Central memory CD4-positive, alpha-beta T cell (primary cell): ENCODE data around the gene PRKAG2.

ENCODE experiments used
- DNase-seq: peaks from one replicate; pipeline ENCODE4 v3.0.0; 2022

Gene PRKAG2

DNA sequence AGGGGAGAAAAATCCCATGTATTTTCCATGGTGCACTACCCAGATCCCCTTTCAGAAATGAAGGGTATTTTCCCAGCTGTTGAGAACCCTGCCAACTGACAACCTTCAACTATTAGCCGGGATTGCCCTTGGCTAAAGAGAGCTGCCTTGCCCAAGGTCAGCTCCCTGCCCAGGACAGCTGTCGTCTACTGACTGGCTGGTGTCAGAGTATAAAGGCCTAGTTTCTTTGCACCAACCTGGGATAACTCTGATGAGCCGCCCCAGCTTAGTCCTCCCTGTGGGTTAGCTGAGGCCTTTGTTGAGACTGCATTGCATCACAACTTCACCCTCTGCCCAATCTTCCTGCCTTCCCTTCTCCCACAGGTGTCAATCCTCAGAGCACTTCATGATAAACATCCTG lies 210.0 kb downstream of the PRKAG2 start:
- DNase-seq: no peak

GRCh38 chr7:151665368-151665767 lies 211.5 kb downstream of the PRKAG2 start:
- DNase-seq: no peak

GRCh38 chr7:151664268-151664667 lies 212.6 kb downstream of the PRKAG2 start:
- no peak for DNase-seq

DNA sequence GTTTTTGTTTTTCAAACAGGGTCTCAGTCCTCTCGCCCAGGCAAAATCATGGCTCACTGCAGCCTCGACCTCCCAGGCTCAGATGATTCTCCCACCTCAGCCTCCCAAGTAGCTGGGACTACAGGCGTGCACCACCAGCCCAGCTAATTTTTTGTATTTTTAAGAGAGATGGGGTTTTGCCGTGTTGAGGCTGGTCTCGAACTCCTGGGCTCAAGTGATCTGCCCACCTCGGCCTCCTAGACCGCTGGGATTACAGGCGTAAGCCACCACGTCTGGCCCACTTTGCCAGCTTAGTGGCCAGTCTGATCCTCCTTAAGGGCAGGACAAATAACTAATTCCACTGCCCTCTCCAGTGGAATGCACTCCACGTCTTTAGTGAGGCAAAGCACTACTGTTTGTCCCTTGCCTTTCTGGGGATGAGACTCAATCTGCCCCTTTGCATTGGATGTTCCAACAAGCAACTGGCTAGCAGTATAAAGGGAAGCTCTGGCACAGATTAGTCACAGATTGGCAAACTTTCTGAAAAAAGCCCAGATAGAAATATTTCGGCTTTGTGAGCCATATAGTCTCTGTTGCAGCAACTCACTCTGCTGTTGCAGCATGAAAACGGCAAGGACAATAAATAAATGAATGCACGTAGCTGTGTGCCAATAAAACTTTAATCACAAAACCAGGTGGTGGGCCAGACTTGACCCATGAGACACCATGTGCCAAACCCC lies 213.4 kb downstream of the PRKAG2 start:
- DNase-seq: no peak

DNA sequence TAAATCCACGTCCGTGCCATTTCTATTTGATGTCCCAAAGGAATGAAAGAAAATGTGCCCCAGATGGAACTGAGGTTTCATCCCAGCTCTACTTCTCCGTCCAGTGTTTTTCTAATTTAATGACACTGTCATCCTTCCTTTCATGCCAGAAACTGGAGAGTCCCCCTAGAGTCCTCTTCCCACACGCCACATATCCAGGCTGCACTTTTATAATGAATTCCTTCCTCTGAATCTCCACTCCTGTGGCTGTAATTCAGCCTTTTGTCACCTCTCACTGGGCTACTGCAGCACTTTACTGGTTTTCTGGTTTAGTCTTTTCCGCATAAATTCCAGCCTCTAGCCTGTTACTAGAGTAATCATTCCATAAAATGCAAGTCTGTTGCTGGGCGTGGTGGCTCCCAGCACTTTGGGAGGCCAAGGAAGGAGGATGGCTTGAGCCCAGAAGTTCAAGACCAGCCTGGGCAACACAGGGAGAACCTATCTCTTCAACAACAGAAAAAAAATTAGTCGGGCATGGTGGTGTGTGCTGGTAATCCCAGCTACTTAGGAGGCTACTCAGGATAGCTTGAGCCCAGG lies 214.6 kb downstream of the PRKAG2 start:
- no peak for DNase-seq

GRCh38 chr7:151661587-151661986 lies 215.3 kb downstream of the PRKAG2 start:
- DNase-seq: no peak

- DNase-seq: no peak
Observed at GRCh38 chr7:151660141-151660540, 216.8 kb downstream of the PRKAG2 start.

DNA sequence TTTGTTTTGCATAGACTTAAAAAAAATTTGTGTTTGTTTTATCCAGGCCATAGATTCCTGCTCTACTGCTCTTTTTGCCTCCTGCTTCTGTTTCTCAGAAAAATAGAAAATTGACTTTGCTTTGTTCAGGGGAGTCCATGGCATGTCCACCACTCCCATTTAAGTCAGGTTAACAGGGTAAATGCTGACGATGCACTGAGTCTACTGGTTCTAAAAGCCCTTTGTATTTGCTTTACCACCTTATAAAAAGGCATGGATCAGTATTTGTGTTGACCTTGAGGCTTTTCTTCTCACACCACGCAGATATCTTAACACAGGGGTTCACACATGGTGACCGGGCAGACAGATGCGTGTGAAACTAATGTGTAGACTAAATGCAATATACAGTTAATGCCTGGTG lies 217.7 kb downstream of the PRKAG2 start:
- DNase-seq: no peak

- DNase-seq: no peak
Observed at GRCh38 chr7:151658778-151659177, 218.1 kb downstream of the PRKAG2 start.

DNA sequence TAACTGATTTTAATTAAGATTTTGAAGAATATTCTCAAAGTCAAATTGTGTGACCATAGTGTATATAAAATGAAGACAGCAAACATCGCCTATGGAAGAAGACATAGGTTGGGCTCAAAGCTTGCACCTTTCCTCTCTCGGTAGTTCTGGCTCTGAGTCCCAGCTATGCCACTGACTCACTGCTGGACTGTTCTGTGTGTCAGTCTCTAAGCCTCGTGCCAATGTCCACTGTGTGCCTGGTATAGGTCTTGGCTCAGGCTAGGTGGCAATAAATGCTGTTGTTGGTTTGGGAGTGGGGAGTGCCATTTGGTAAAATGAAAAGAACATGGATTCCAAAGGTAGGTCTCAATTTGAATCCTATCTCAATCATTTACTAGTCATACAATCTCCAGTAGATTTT lies 219.7 kb downstream of the PRKAG2 start:
- DNase-seq: no peak

- no peak for DNase-seq
Observed at GRCh38 chr7:151655555-151655954, 221.4 kb downstream of the PRKAG2 start.

- DNase-seq: no peak
Observed at GRCh38 chr7:151652111-151652510, 224.8 kb downstream of the PRKAG2 start.

DNA sequence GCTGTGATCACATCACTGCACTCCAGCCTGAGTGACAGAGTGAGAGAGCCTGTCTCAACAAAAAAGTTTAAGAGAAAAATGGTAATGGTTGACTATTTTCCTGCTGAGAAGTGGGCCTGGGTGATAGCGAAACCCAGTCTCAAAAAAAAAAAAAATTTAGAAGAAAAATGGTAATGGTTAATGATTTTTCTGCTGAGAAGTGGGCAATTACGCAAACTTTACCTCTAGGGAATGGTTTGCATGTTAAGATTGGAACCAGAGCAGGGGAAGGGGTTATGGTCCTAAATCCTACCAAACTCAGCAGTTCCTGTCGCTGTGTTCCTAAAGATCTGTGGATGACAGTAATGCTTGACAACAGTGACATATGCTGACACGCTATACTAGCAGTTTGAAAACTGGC lies 226.8 kb downstream of the PRKAG2 start:
- no peak for DNase-seq

DNA sequence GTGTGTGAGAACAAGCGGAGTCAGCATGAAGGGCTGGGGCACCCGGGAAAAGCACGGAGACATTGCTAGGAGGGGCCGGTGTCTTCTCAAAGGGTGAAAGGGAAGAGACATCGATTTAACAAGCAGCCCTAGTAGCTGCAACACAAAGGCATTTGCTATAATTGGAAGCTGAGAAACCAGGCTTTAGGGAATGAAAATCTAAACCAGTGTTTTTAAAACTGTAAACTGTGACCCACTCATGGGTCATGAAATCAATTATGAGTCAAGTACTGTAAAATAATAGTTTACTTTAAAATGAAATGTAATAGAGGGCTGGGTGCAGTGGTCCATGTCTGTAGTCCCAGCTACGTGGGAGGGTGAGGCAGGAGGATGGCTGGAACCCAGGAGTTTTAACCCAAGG lies 228.5 kb downstream of the PRKAG2 start:
- DNase-seq: no peak

GRCh38 chr7:151647874-151648273 lies 229.0 kb downstream of the PRKAG2 start:
- DNase-seq: no peak

- no peak for DNase-seq
Observed at GRCh38 chr7:151647006-151647405, 229.9 kb downstream of the PRKAG2 start.

DNA sequence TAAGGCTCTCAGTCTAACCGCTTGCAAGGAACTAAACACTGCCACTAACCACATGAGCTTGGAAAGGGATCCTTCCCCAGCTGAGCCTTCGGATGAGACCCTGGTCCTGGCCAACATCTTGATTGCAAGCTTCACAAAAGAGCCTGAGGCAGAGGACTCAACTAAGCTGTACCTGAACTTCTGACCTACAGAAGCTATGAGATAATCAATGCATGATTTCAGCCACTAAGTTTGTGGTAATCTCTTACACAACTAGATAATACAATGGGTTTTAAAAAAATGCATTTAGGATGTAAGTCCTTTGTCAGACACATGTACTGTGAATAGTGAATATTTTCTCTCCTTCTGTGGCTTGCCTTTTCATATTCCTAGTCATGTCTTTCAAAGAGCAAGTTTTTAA lies 231.6 kb downstream of the PRKAG2 start:
- no peak for DNase-seq

DNA sequence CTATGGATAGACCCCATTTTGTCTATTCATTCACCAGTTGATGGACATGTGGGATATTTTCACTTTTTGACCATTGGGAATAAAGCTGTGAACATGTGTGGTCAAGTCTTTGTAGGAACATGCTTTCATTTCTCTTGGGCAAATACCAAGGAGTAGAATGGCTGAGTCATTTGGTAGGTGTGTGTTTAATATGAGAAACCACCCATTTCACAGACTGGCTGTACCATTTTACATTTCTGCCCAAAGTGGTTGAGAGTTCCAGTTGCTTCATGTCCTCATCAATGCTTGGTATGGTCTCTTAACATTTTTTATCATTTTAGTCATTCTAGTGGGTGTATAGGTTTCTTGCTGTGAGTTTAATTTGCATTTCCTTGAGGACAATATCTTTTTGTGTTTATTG lies 232.4 kb downstream of the PRKAG2 start:
- no peak for DNase-seq

DNA sequence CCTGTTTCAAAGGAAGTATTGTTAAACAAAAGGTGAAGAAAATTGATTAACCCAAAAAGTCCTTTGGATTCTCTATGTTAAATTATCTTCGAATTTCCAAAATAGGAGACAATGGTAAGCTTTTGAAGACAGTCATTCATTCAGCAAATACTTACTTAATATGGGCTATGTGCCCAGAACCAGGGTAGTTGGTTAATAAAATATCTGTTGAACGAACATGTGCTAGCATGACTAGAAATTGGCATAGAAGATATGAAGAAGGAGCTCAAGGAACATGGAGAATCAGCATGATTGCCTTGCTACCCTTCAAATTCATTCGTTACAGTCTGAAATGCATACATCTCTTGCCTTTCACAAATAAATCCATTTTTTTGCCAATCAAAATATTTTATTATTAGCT lies 234.2 kb downstream of the PRKAG2 start:
- no peak for DNase-seq

GRCh38 chr7:151641587-151641986 lies 235.3 kb downstream of the PRKAG2 start:
- no peak for DNase-seq

- no peak for DNase-seq
Observed at GRCh38 chr7:151637781-151638261, 239.1 kb downstream of the PRKAG2 start.

- DNase-seq: no peak
Observed at GRCh38 chr7:151634643-151635042, 242.3 kb downstream of the PRKAG2 start.

GRCh38 chr7:151633516-151633812 lies 243.5 kb downstream of the PRKAG2 start:
- DNase-seq: no peak

GRCh38 chr7:151632750-151633515 lies 244.0 kb downstream of the PRKAG2 start:
- DNase-seq: peak; percentile 69
